Cardiac fibroblast (primary cell): Measurements from ENCODE around the gene NFATC1.

ENCODE experiments used
- DNase-seq, 2 donors: peaks; one replicate each; pipeline versions ENCODE4 v3.0.0 to v3.0.0-alpha.2; 2010; ENCODE audit warnings: low read depth in 2 of 2
- H3K4me3 ChIP-seq, 2 donors: replicated peaks in 1 of 2; 1 replicate in 1 of 2; 2 replicates in 1 of 2; pipeline ENCODE4 v1.5.1; 2011; ENCODE audit warnings: low read depth in 2 of 2, low read length in 2 of 2, mild to moderate bottlenecking in 2 of 2, moderate library complexity in 1 of 2
- CTCF ChIP-seq: IDR thresholded peaks from one replicate; pipeline ENCODE4 v1.5.1; 2011; ENCODE audit warnings: low read depth, mild to moderate bottlenecking, low read length, inconsistent platforms

Gene NFATC1

GRCh38 chr18:79433431-79433830 is 37.7 kb downstream of the NFATC1 start:
- DNase-seq, result no peak
- TF ChIP-seq CTCF, result no peak
- no peak overlapping the region for H3K4me3 ChIP-seq

GRCh38 chr18:79434607-79435401 is 39.1 kb downstream of the NFATC1 start:
- no peak for TF ChIP-seq CTCF
- no peak overlapping the region for H3K4me3 ChIP-seq
- DNase-seq, result no peak

- DNase-seq, result no peak
Observed at GRCh38 chr18:79436556-79437275, 41.0 kb downstream of the NFATC1 start.

GRCh38 chr18:79438089-79438897 is 42.6 kb downstream of the NFATC1 start:
- no peak for DNase-seq
- H3K4me3 ChIP-seq, result no peak overlapping the region
- no peak for TF ChIP-seq CTCF

More at GRCh38 chr18:79436556-79437275, 41.0 kb downstream of the NFATC1 start:
- no peak for TF ChIP-seq CTCF
- H3K4me3 ChIP-seq, result no peak overlapping the region

- no peak overlapping the region for H3K4me3 ChIP-seq
- peak in 1 of 2 donors; percentile 13 for DNase-seq
- no peak for TF ChIP-seq CTCF
Observed at GRCh38 chr18:79438898-79439627, 43.3 kb downstream of the NFATC1 start.

- TF ChIP-seq CTCF, result no peak
- no peak overlapping the region for H3K4me3 ChIP-seq
- no peak for DNase-seq
Observed at GRCh38 chr18:79439628-79440023, 43.9 kb downstream of the NFATC1 start.
